Liver (tissue), 9 donors: ENCODE results near the gene RGS7. TPM values are rescaled to one million over a fixed set of nuclear protein-coding genes. Genes with fewer than 3 reads are reported as not detected.

ENCODE experiments used
- DNase-seq: peaks from one replicate; pipeline ENCODE4 v3.0.0-alpha.2; 2017; ENCODE audit warnings: low spot score
- H3K27ac ChIP-seq, 2 donors: one replicate each; pipeline ENCODE4 v1.7.0; 2013; ENCODE audit warnings: inconsistent platforms in 2 of 2, low read length in 2 of 2, control low read depth in 1 of 2, low read depth in 1 of 2, mild to moderate bottlenecking in 1 of 2
- H3K27me3 ChIP-seq, 4 donors: one replicate each; pipeline versions ENCODE4 v1.6.1 to v1.7.0; 2013; ENCODE audit warnings: low read length in 3 of 4, inconsistent platforms in 1 of 4, mild to moderate bottlenecking in 1 of 4, moderate library complexity in 1 of 4; ENCODE audit not compliant: control insufficient read depth in 4 of 4, insufficient read depth in 4 of 4
- H3K36me3 ChIP-seq, 4 donors: one replicate each; pipeline versions ENCODE4 v1.6.1 to v1.7.0; 2013; ENCODE audit warnings: low read length in 3 of 4, mild to moderate bottlenecking in 3 of 4, low read depth in 1 of 4, moderate library complexity in 1 of 4; ENCODE audit not compliant: control insufficient read depth in 4 of 4, insufficient read depth in 3 of 4
- H3K4me1 ChIP-seq, 4 donors: one replicate each; pipeline versions ENCODE4 v1.6.1 to v1.7.0; 2013; ENCODE audit warnings: low read length in 3 of 4, mild to moderate bottlenecking in 3 of 4, moderate library complexity in 1 of 4; ENCODE audit not compliant: control insufficient read depth in 4 of 4, insufficient read depth in 4 of 4
- H3K4me3 ChIP-seq, 3 donors: one replicate each; pipeline versions ENCODE4 v1.6.1 to v1.7.0; 2013; ENCODE audit warnings: low read length in 3 of 3, control low read depth in 1 of 3, low read depth in 1 of 3, mild to moderate bottlenecking in 1 of 3
- H3K9ac ChIP-seq, 2 donors: one replicate each; pipeline ENCODE4 v1.7.0; 2013; ENCODE audit warnings: low read length in 2 of 2, mild to moderate bottlenecking in 2 of 2, moderate library complexity in 2 of 2, control low read depth in 1 of 2, low read depth in 1 of 2
- H3K9me3 ChIP-seq, 4 donors: one replicate each; pipeline versions ENCODE4 v1.6.1 to v1.7.0; 2013; ENCODE audit warnings: low read length in 3 of 4; ENCODE audit not compliant: control insufficient read depth in 4 of 4
- CTCF ChIP-seq: fragments of 150-350 bp; IDR thresholded peaks from 2 replicates; pipeline ENCODE4 v1.5.1; 2017; ENCODE audit warnings: improper control_type of control experiment, low read depth, low read length; ENCODE audit not compliant: missing input control
- EGR1 ChIP-seq, 2 donors: IDR thresholded peaks; 2 replicates each; pipeline ENCODE4 v1.6.1; 2016 to 2018; ENCODE audit warnings: antibody characterized with exemption in 2 of 2, low read depth in 2 of 2
- FOXA1 ChIP-seq: IDR thresholded peaks from 2 replicates; pipeline ENCODE4 v1.6.1; 2016; ENCODE audit warnings: antibody characterized with exemption
- FOXA2 ChIP-seq: IDR thresholded peaks from 2 replicates; pipeline ENCODE4 v1.6.1; 2016; ENCODE audit warnings: antibody characterized with exemption
- GABPA ChIP-seq, 2 donors: IDR thresholded peaks in 1 of 2; conservative IDR thresholded peaks in 1 of 2; 2 replicates each; pipeline ENCODE4 v1.6.1; 2016; ENCODE audit warnings: antibody characterized with exemption in 2 of 2, mild to moderate bottlenecking in 1 of 2, moderate library complexity in 1 of 2
- HNF4A ChIP-seq, 2 donors: conservative IDR thresholded peaks; 2 replicates each; pipeline ENCODE4 v1.6.1; 2016; ENCODE audit warnings: antibody characterized with exemption in 2 of 2, mild to moderate bottlenecking in 2 of 2
- HNF4G ChIP-seq: IDR thresholded peaks from 2 replicates; pipeline ENCODE4 v1.6.1; 2016; ENCODE audit warnings: antibody characterized with exemption
- JUND ChIP-seq, 2 donors: IDR thresholded peaks; 2 replicates each; pipeline ENCODE4 v1.6.1; 2016; ENCODE audit warnings: antibody characterized with exemption in 2 of 2
- MAX ChIP-seq: IDR thresholded peaks from 2 replicates; pipeline ENCODE4 v1.6.1; 2016; ENCODE audit warnings: antibody characterized with exemption
- NR2F2 ChIP-seq: IDR thresholded peaks from 2 replicates; pipeline ENCODE4 v1.6.1; 2016; ENCODE audit warnings: antibody characterized with exemption
- RAD21 ChIP-seq, 2 donors: IDR thresholded peaks; 2 replicates each; pipeline ENCODE4 v1.6.1; 2016; ENCODE audit warnings: antibody characterized with exemption in 2 of 2, mild to moderate bottlenecking in 2 of 2
- REST ChIP-seq: IDR thresholded peaks from 2 replicates; pipeline ENCODE4 v1.6.1; 2016; ENCODE audit warnings: antibody characterized with exemption, mild to moderate bottlenecking
- RXRA ChIP-seq, 2 donors: IDR thresholded peaks; 2 replicates each; pipeline ENCODE4 v1.6.1; 2017 to 2018; ENCODE audit warnings: antibody characterized with exemption in 2 of 2, mild to moderate bottlenecking in 1 of 2
- SP1 ChIP-seq: IDR thresholded peaks from 2 replicates; pipeline ENCODE4 v1.6.1; 2018; ENCODE audit warnings: antibody characterized with exemption, mild to moderate bottlenecking
- TAF1 ChIP-seq: conservative IDR thresholded peaks from 2 replicates; pipeline ENCODE4 v1.6.1; 2016; ENCODE audit warnings: antibody characterized with exemption, mild to moderate bottlenecking
- YY1 ChIP-seq: IDR thresholded peaks from 2 replicates; pipeline ENCODE4 v1.6.1; 2016; ENCODE audit warnings: antibody characterized with exemption, mild to moderate bottlenecking
- ZBTB33 ChIP-seq: IDR thresholded peaks from 2 replicates; pipeline ENCODE4 v1.6.1; 2016; ENCODE audit warnings: antibody characterized with exemption
- WGBS: extraction: QIAGEN DNeasy Blood & Tissue Kit; methylation state at CpG from one replicate; pipeline ENCODE4 v1.1.7; 2013; 5-methylcytosine and 5-hydroxymethylcytosine counted together
- polyA plus RNA-seq, 2 donors: library from polyadenylated mRNA; stranded (reverse) in 1 of 2; unstranded in 1 of 2; fragments of 200-250 nt in 1 of 2; fragments of >200 nt in 1 of 2; fragmentation: Nextera tagmentation in 1 of 2; extraction: Ambion mirVana in 1 of 2; gene quantifications; one replicate each; pipeline versions ENCODE4 v1.2.1 to v1.2.3, GENCODE V29; 2013 to 2015
- total RNA-seq, 2 donors: library from RNA; depleted of rRNA; stranded (reverse); fragments of >200 nt; gene quantifications; one replicate each; pipeline ENCODE4 v1.2.3, GENCODE V29; 2014
- TF ChIP-seq, protein P1 (sequence below): IDR thresholded peaks from 2 replicates; pipeline ENCODE4 v1.6.1; 2016; ENCODE audit warnings: antibody characterized with exemption
- donor health status: healthy.
- donor health status: healthy.
- donor health status: healthy.
- donor health status: healthy.
- donor health status: healthy.

RGS7 gene
- total and polyA plus RNA-seq, 4 donors = 0.05 to 0.18 TPM; not detected in 2

DNA sequence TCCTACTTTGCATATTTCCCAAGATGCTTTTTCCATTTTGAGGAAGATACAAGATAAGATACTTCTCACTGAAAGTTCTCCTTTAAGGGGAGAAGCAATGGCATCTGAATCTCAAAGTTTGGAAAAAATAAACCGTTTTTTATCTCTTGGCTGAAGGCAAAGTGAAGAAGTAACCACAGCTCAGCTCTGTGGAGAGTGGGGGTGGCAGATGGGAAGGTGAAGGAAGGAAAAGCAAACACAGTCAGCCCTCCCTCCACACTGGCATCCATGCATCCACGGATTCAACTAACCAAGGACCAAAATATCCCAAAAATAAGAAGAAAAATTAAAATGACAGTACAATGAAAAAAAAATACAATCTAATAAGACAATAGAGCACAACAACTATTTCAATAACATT is 211.1 kb downstream of the RGS7 start:
- H3K27me3 ChIP-seq = no peaks in the 10 kb centered on the region
- no peak for TF ChIP-seq RXRA (IDR thresholded peaks at IDR 0.05)
- no peak for TF ChIP-seq HNF4A (conservative IDR thresholded peaks at IDR 0.05)
- TF ChIP-seq NR2F2 = no peak
- no peak for TF ChIP-seq TAF1
- no peak for TF ChIP-seq REST
- TF ChIP-seq FOXA1 = no peak
- TF ChIP-seq ZBTB33 = no peak
- TF ChIP-seq, protein P1, sequence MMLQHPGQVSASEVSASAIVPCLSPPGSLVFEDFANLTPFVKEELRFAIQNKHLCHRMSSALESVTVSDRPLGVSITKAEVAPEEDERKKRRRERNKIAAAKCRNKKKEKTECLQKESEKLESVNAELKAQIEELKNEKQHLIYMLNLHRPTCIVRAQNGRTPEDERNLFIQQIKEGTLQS = no peak
- TF ChIP-seq FOXA2 = no peak
- TF ChIP-seq YY1 = no peak
- TF ChIP-seq JUND (IDR thresholded peaks at IDR 0.05) = no peak
- TF ChIP-seq SP1 = no peak
- TF ChIP-seq MAX = no peak
- TF ChIP-seq EGR1 (IDR thresholded peaks at IDR 0.05; ENCODE audit: low read depth in 2 of 2) = no peak
- no peak for TF ChIP-seq CTCF
- no peak for TF ChIP-seq HNF4G
- no peak for TF ChIP-seq RAD21 (IDR thresholded peaks at IDR 0.05)
- no peak for TF ChIP-seq GABPA (IDR thresholded peaks at IDR 0.05 in 1 of 2, conservative IDR thresholded peaks at IDR 0.05 in 1 of 2)
- H3K9me3 ChIP-seq = peaks cover 0 to 2% (median under 1%) of the 10 kb centered on the region in 4 donors
- no peak overlapping the region for H3K27ac ChIP-seq
- H3K9ac ChIP-seq = no peak overlapping the region
- H3K4me1 ChIP-seq = no peaks in the 10 kb centered on the region
- no peaks in the 10 kb centered on the region for H3K36me3 ChIP-seq
- no peak for DNase-seq
- no peak overlapping the region for H3K4me3 ChIP-seq
- 37% methylated on average over 2 of the region's 2 CpGs for WGBS
